GM18520 (cell line): ENCODE measurements around the gene PLD5.
A peak's percentile ranks its signal among the peaks of the same experiment; 100 is the strongest.
"Not testable (repeated sequence)": the region's sequence is repeated elsewhere in the genome, so short reads cannot be mapped to it uniquely, and the experiment has no call there.

ENCODE experiments used
- ATAC-seq: cut with Tn5 transposase; IDR thresholded peaks from one replicate; pipeline ENCODE4 v1.9.1; 2021; ENCODE audit not compliant: unreplicated experiment

The PLD5 gene

GRCh38 chr1:242288067-242288466 is 236.4 kb downstream of the PLD5 start:
- ATAC-seq: not testable (repeated sequence)

GRCh38 chr1:242282758-242283485 is 241.6 kb downstream of the PLD5 start:
- not testable (repeated sequence) for ATAC-seq

DNA sequence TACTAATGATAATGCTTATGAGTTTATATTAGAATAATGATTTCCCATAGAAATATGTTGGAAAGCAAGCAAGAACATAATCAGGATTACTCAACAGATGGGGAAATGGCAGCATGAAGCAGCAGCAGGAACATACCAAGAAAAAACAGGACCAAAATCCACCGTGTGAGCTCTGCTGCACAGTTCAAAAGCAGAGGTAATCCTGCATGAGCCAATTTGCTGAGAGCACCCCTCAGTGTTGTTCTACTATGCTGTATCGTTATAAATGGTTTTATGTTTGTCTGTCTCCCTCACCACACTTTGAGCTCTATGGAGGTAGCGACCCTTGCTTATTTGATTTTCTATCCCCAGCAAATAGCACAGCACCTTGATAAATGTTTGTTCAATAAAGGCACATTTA is 246.1 kb downstream of the PLD5 start:
- not testable (repeated sequence) for ATAC-seq

DNA sequence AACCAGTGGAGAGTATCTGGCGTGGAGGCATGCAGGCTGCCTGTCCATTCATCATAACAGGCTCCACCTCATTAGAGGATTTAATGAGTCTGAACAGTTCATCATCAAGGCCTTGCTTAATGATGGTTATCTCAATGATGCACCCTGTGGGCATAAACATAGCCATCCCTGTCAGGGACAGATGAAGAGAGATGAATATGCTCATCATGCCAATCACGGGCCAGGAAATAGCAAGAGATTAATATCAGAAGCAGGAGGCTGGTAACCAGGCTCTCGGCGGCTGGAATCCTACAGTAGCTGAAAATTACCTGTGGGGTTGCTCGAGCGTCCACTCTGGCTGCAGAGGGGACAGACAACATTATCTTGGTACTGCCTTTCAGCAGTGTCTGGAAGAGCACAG is 247.7 kb downstream of the PLD5 start:
- not testable (repeated sequence) for ATAC-seq

DNA sequence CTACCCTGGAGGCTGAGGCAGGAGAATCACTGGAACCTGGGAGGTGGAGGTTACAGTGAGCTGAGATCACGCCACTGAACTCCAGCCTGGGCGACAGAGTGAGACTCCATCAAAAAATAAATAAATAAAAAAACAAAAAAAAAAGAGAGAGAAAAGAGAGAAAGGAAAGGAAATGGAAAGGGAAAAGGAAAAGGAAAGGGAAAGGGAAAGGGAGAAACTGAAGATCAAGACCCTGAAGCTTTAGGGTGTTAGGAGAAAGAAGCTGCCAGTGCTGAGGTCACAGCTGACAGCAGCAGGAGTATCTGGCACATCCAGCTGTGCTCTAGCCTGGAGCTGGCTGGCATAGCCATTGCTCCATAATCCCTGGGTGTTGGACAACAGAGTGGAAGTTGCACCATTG is 257.5 kb downstream of the PLD5 start:
- ATAC-seq: not testable (repeated sequence)

- ATAC-seq: not testable (repeated sequence)
These were observed 260.1 kb downstream of the PLD5 start for GRCh38 chr1:242264419-242264818.

GRCh38 chr1:242245255-242245654 is 279.2 kb downstream of the PLD5 start:
- ATAC-seq: no peak

- peak; percentile 83 for ATAC-seq
These were observed 281.0 kb downstream of the PLD5 start for GRCh38 chr1:242243472-242243871.

DNA sequence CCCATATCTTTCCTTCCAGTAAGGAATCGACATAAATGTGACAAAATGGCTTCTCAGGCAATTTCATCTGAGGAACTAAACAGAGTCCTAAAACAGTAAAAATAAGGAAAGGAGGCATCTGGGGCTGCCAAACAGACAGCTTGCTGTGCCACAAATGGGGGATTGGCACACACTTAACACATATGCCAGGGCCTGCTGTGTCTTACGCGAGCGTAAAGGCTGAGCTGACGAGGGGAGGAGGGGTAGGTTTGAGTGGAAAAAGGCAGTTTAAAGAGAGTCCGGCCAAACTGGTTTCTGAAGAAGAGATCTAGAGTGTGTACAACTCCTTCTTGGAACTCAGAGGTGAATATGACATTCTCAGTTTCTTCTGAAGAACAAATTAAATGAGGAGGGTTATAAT is 281.5 kb downstream of the PLD5 start:
- no peak for ATAC-seq

GRCh38 chr1:242241936-242242335 is 282.6 kb downstream of the PLD5 start:
- no peak for ATAC-seq

DNA sequence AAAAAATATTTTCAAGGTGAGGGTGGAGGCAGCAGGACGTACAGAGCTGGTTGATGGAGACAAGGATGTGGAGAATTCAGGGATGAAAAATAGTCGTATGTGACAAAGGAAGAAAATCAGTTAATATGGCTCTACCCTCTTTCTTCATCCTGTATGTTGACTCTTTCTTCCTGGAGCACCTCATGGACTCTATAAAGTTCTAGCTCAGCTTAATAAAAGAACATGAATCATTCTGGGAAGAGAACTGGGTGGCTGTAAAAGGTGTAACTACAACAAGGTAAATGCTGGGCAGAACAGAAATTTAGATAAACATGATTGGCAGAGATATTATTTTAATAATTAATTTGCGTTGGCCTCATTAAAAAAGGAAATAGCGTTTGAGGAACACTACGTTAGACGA is 283.8 kb downstream of the PLD5 start:
- ATAC-seq: no peak

DNA sequence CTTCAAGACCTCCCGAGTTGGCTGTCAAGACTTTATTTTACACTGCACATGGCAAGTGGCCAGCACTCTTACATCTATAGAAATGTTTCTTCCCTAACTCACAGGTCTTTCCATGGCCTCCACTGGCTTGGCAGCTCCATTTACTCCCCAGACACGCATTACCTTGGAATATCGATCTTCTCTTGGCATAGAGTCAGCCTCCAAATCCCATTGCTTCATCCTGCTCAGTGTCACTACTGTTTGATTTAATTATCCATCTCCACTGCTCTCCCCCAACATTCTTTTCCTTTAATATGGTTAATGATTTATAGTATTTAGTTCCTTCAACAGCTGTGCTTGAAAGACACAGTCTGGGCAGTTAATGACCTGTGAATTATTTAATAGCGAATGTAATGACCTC is 284.4 kb downstream of the PLD5 start:
- ATAC-seq: no peak

- ATAC-seq: no peak
These were observed 285.1 kb downstream of the PLD5 start for GRCh38 chr1:242239398-242239797.

DNA sequence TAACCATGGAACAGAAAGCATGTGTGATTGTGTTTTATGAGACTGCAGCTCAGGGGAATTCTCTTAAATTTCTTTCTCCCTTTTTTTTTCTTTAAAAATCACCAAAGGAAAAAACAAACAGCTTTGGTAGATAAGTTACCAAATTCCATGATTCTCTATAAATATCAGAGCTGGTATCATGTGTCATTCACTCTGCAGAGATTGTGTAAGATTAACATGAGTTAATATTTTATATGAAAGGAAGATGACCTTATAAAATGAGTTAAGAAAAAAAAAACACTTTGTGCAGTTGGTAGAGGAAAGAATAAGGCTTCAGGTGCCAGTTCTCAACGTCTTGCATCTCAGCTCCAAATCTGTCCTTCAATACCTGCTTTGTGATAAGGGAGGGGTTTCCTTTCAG is 287.4 kb downstream of the PLD5 start:
- ATAC-seq: no peak

DNA sequence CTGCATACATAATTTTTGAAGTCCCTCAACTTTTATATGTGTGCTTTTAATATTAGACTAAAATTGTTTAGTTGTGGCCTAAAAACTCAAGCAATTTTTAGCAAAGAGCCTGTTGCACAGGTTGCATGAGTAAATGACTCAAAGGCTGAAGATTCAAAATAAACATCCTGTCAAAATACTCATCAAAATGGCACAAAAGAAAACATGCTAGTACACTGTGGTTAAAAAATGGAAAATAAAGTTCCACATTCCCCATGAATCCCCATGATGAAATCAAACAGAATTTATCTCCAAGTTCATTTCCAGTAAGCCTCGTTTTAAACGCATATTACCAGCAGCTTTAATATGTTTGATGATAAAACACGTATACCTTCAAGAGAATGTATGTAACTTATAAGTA is 295.5 kb downstream of the PLD5 start:
- no peak for ATAC-seq

DNA sequence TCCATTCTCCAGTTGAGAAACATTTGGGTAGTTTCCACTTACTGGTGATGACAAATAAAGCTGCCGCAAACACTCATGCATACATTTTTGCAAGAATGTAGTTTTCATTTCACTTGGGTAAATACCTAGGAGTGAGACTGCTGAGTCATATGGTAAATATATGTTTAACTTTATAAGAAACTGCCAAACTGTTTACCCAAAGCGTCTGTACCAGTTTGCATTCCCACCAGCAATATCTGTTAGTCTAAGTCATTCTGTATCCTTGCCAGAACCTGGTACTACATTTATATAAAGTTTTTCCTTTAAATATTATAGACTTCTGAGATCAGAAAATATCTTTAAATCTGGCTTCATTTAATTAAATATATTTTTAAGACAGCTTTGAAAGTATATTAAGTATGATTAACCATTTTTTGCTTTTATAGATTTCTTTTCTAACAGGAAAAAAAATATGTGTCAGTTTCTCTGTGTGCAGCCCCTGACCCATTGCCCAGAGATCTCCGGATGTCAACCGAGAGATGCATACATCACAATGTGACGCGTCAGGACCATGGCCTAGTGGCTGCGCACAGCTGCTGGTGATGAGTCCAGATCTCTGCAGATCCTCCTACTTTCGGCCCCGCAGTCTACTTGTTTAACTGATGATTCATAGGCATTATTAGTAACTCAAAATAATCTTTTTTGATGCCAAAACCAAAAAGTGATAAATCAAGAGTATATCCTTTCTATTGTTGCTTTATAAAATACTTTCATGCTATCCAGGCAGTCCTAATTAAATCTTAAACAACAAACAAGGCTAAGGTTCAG is 298.5 kb downstream of the PLD5 start:
- ATAC-seq: peak; percentile 74

- ATAC-seq: peak; percentile 19
These were observed 299.4 kb downstream of the PLD5 start for GRCh38 chr1:242224878-242225766.

DNA sequence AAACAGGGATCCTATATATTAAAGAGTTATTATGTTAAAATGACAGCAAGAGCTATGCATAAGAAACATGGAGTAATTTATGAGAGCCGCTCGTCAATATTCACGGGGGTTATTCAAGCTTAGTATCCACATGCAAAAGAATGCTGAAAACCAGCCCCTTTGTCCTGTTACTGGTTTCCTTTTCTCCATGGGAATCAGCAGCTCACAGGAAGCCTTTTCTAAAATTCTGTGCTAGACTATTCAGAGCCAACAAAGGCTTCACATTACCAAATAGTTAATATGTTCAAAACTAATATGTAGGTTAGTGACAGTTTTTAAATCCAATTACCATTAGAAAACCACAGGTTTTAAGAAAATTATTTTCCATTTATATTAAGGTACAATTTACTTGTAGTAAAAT is 300.0 kb downstream of the PLD5 start:
- ATAC-seq: no peak

DNA sequence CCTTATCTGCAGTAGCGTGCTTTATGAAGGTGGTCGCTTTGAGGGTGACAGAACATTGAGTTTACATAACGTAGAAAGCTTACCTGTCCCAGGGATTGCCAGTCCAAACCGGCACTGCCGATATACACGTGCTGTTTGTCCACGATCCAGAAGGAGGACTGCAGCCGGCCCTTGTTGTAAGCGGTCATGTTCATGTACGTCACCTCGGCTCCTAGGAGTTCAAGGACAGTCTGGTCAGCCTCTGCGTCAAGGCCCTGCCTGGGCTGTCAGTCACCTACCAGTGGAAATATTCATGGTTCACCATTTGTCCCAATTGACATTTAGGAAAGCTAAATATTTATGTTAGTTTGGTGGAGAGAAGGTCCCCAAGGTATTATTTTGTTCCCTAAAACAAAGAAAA is 304.6 kb downstream of the PLD5 start:
- ATAC-seq: no peak

DNA sequence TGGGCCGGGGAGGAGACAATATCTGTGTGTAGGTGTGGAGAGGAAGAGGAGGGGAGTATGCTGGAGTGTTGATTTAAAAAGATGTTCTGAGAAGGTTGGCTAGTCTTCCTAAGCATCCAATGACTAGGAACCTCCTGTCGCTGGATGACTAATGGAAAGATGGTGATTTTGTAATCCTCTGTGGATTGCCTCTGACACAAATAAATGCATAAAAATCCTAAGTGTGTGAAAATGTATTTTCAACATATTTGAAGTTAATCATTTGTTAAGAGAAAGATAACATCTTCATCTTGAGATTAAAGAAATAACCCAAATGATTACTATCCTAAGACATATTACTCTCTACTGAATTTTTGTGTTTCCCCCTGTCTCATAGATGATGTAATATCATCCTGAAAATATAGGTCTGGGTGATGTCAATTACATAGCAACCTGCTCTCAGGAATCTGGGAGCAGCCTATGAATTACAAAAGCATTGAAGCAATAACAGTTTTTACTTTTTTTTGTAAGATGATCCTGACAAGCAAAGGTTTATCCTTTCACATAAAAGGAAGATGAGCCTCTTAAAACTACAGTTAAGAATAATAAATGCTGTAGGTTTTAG is 305.1 kb downstream of the PLD5 start:
- ATAC-seq: no peak

DNA sequence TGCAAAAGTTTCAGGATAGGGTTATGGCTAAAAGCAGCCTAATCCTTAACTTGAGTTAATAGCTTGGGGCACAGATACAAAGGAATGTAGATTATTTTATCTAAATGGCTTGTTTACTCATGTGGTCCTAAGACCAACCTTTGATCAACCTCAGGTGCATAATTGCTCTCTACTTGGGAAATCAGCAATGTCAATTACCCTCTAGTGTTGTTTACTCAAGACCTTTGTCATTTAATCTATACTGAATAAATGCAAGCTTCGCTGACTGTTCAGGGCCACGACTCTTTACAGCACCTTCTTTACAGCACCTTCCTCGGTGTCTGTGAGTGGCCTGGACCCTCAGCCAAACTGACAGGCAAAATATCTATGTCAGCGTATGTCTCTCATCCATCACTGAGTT is 308.1 kb downstream of the PLD5 start:
- no peak for ATAC-seq
